GM21717 (cell line): ENCODE measurements around the gene LEUTX.

Experiments
- ATAC-seq: cut with Tn5 transposase; IDR thresholded peaks from one replicate; pipeline ENCODE4 v1.9.1; 2021; ENCODE audit warnings: mild to moderate bottlenecking, moderate library complexity; ENCODE audit not compliant: unreplicated experiment

The LEUTX gene

DNA sequence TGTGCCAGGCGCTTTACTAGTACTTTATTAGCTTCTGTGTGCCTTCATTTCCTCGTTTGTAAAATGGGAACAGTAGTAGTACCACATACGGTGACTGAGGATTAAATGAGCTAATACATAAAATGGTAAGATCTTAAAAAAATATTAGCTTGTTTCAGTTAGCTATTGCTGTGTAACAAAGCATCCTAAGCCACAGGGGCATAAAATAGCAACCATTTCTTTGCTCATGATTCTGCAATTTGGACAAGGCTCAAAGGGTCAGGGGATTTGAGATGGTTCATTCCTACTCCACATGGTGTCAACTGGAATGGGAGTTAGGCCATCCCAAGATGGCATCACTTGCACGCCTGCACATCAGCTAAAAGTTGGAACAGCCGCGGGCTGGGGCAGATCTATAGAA, 42.0 kb downstream of the LEUTX start:
- ATAC-seq = no peak

DNA sequence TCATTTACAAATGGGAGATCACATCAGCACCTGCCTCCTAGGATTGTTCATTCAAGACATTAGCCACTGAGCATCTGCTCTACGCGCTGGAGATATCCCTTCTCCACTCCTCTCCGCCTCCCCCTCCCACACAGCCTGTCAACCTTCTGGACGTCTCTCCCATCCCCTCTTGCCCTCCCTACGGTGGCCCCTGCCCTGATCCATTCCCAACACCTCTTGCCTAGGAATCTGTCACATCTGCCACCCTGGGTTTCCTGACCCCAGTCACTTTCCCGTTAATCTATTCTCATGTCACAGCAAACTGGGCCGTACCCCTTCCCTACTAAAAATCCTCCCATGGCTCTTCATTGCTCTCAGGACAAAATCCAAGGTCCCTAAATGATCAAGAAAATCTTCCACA, 45.0 kb downstream of the LEUTX start:
- no peak for ATAC-seq

DNA sequence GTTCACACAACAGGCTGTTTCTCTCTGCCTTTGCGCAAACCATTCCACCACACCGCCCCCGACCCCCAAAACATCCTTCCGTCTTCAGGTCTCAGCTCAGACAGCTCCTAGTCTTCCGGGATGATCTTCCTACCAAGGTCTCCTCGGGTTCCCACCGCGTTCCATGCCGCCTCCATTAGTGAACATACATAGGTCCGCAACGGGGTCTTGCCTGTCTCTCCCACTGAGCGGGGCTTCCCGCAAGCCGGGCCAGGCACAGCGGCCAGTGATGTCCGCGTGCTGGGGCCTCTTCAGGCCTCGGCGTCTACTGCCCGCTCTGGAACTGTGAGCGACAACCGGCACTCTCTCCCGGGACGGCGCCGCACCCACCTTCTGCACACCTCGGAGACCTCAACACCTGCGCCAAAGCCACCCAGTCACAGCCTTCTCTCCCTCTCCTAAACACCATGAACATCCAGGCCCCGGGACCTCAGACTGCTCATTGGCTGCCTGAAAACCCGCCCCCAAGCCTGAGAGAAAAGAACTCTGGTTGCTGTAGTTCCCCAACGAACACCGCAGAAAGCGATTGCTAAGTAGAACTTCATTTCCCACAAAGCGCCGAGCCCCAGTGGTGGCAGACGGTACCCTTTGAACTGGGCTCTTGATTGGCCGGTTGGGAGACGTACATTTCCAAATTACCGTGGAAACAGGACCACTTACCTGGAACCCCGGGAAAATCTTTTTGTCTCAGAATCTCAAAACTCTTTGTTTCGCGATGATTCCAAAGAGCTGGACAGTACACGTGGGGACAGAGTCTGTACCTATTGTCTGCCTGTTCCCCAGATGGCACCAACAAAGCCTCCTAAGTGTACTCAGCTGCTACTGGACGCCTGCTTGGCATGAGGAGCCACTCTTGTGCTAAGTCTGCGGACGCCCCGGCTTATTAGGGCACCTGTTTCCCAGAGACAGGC, 45.8 kb downstream of the LEUTX start:
- ATAC-seq = peak; percentile 54

DNA sequence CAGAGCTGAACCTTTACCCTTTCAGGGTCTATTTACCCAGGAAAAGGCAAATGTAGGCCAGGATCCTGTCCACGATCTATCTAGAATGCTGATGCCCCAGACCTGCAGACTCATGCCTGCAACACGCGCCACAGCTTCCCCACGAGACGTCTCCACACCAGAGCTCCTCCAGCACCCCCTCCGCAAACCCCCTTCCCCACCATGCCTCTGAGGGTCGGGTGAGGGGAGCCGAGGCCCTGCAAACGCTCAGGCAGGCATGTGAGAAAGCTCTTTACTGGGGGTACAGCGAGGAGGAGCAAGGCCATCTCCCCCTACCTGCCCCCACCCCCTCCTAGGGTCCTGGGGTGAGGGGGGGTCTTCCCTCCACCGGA, 46.4 kb downstream of the LEUTX start:
- ATAC-seq = no peak

GRCh38 chr19:39825531-39826076, 47.0 kb downstream of the LEUTX start:
- no peak for ATAC-seq

GRCh38 chr19:39826311-39826945, 47.8 kb downstream of the LEUTX start:
- ATAC-seq = no peak

GRCh38 chr19:39827216-39827615, 48.6 kb downstream of the LEUTX start:
- ATAC-seq = no peak

DNA sequence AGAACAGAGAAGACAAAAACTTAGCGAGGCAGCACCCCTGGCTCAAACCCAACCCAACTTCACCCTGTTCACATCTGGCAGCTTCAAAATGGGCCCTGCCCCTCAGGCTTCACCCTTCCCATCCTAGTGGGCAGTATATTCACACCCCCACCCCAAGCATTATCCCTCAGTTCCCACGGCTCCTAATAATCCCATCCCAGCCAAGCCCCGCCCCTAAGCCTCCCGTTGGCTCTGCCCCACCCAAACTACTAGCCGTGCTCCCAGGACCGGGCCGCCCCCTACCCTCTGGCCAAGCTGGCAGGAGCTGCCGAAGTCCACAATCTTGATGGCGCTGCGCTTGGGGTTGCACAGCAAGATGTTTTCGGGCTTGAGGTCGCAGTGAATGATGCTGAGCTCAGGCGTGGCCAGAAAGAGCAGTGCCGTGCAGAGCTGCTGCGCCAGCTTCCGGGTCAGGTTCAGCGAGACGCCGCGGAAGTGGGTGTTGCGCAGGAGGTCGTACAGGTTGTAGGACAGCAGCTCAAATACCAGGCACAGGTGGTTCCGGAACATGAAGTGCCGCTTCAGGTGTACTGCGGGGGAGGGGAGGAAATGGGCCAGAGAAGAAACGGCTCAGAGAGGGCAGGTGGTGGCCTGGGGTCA, 49.5 kb downstream of the LEUTX start:
- no peak for ATAC-seq

GRCh38 chr19:39828654-39829032, 50.0 kb downstream of the LEUTX start:
- no peak for ATAC-seq

DNA sequence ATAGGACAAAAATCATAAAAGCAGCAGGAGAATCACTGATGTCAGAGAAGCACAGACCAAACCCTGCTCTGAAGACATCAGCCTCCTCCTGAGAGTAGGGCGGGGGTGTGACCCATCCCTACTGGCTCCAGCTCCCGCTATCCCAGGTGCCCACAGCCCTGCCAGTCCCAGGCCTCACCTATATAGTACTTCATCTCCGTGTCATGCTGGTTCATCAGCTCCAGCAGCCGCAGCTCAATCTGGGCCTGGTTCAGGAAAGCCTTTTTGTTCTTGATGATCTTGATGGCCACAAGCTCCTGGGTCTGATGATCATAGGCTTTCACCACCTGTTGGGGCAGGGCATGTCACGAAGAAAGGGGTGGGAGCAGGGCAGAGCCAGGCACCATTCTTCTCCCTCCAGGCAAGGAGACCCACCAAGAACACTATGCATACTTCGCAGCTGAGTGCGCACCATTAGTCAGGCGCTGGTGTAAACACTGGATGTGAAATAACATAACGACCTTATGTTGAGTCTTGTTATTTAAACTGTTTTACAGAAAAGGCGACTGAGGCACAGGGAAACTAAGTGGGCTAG, 51.1 kb downstream of the LEUTX start:
- ATAC-seq = no peak

DNA sequence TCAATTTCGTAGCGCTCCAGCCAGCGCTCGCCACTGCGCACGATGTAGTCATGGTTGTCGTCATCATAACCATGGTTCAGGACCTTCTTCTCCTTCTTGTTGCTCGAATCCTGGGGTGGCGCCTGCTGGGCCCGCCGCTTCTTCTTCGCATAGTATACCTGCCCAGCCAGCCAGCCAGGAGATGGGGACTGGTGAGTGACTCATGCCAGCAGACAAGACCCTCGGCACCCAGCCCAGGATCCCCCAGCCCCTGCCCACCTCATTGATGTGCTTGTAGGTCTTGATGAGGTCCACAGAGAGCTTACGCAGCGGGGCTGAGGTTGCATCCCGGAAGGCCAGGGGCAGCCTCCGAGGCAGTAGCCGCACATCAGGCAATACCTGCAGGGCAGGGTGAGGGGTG, 51.8 kb downstream of the LEUTX start:
- no peak for ATAC-seq

GRCh38 chr19:39830847-39831246, 52.2 kb downstream of the LEUTX start:
- ATAC-seq = no peak

DNA sequence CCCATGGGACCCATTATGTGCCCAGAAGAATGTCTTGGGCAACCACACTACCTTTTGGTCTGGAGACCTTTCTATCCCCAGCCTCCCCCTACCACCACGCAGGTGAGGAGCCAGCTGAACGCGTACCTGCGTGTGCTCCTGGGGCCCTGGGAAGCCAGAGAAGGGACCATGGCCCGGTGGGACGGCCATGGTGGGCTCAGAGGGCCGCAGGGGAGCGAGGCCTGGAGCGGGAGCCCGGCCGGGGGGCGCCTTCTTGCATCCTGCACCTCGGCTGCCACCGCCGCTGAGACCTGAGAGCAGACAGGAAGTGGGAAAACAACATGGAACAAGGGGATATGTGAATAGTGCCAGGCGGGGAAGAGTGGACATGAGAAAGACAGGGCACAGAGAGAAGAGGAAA, 53.0 kb downstream of the LEUTX start:
- ATAC-seq = no peak

- no peak for ATAC-seq
These were observed 53.9 kb downstream of the LEUTX start for GRCh38 chr19:39832341-39833083.

- no peak for ATAC-seq
These were observed 54.5 kb downstream of the LEUTX start for GRCh38 chr19:39833160-39833463.

DNA sequence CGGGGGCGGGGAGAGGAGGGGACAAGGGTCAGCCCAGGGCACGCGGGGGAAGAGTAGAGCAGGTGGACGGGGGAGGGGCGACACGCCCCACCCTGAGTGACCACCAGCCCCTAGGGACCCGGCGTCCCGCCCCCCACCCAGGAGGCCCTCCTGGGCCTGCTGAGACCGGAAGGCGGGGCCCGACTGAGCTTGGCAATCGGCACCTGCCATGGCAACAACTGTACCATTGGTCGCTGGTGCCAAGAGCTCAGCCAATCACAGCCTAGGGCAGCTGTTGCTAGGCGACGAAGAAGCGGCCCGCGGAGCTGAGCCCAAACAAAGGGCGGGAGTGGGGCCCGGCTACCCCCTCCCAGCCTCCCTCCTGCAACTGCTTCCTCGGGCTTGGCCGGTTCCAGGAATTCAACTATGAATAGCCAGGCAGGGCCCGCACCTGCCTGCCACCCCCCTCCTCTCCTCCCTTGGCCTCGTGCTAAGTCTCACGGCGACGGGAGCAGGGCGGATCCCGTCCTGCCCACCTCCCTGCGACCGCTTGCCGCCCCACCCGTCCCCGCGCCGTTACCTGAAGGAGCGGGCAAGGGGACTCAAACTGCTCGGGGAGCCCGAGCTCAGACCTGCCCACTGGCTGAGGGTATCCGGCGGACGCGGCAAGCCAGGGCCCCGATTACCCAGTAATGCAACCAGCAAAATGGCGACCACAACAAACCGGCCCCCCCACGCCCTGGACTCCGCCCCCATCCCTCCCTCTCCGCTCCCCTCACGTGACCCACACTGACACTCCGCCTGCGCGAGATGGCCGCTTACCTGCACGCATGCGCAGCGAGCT, 55.0 kb downstream of the LEUTX start, which contains the start of gene DYRK1B:
Gene DYRK1B (minus strand): TSS at position 699 of the 823 bp plus-strand sequence. CDS start 2,295 bp downstream, outside the sequence.
- ATAC-seq = peak; percentile 65

DNA sequence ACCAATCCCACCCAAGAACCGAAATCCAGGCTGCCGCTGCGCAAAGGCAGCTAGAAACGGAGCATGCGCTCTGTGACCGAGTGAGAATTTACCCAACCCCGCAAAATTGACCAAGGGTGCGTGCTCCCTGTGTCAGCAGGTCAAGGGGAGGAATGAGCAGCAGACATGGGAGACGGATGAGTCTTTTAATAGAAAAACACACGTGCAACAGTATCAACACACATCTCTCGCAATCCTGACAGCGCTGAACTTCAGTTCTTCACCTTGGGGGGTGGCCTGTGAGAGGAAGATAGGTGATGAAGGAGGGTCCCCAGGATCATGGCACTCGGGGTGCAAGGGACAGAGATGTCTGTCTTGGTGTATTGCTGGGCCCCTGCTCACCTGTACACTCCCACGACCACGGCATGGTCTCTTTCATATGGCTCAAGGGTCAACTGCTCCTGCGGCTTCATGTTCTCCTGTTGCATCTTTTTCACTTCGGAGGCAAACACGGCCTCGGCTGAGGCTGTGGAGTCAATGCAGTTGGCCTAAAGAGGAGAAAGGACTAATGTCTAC, 55.7 kb downstream of the LEUTX start:
- peak; percentile 14 for ATAC-seq
